Kidney epithelial cell (primary cell): Measurements from ENCODE around the gene LMBR1. TPM values are rescaled to one million over a fixed set of nuclear protein-coding genes. Genes with fewer than 3 reads are reported as not detected.

ENCODE experiments used
- DNase-seq: peaks from one replicate; pipeline ENCODE4 v3.0.0-alpha.2; 2010; ENCODE audit warnings: low read depth
- H3K27me3 ChIP-seq: 2 replicates; pipeline ENCODE4 v1.6.0; 2011; ENCODE audit warnings: low read length; ENCODE audit not compliant: control insufficient read depth, insufficient read depth
- H3K36me3 ChIP-seq: 2 replicates; pipeline ENCODE4 v1.5.1; 2011; ENCODE audit warnings: low read length; ENCODE audit not compliant: control insufficient read depth, insufficient read depth
- H3K4me3 ChIP-seq: 2 replicates; pipeline ENCODE4 v1.5.1; 2011; ENCODE audit warnings: low read depth, mild to moderate bottlenecking, control low read depth, low read length
- total RNA-seq: library from RNA; depleted of rRNA; stranded (reverse); fragments of >200 nt; gene quantifications from 2 replicates; pipeline ENCODE4 v1.2.3, GENCODE V29; 2015
- TF ChIP-seq, protein P1 (sequence below): IDR thresholded peaks from 2 replicates; pipeline ENCODE4 v1.5.1; 2011; ENCODE audit warnings: mild to moderate bottlenecking, moderate library complexity, low read length, control low read depth, inconsistent platforms; ENCODE audit not compliant: insufficient read depth, poor library complexity, severe bottlenecking

The LMBR1 gene
- total RNA-seq, 1 donor from 2014 or later = 47.3 TPM

DNA sequence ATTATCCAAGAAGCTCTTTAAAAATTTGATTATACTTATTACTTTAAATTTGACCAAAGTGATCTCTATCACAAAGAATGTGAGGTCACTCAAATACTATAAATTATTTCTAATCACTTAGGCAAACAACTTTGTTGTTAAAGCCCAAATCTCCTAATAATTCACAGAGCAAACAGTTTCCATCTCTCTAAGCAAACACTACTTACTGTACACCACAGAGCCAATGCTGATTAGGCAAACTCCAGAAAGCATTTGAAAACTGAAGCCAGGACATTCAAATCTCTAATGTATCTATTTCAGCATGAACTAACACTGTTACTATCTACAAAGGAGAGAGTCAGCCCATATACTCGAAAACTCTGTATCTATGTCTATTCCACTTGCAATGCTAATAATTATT is 145.3 kb downstream of the LMBR1 start:
- H3K27me3 ChIP-seq = no peaks in the 10 kb centered on the region
- TF ChIP-seq, protein P1, sequence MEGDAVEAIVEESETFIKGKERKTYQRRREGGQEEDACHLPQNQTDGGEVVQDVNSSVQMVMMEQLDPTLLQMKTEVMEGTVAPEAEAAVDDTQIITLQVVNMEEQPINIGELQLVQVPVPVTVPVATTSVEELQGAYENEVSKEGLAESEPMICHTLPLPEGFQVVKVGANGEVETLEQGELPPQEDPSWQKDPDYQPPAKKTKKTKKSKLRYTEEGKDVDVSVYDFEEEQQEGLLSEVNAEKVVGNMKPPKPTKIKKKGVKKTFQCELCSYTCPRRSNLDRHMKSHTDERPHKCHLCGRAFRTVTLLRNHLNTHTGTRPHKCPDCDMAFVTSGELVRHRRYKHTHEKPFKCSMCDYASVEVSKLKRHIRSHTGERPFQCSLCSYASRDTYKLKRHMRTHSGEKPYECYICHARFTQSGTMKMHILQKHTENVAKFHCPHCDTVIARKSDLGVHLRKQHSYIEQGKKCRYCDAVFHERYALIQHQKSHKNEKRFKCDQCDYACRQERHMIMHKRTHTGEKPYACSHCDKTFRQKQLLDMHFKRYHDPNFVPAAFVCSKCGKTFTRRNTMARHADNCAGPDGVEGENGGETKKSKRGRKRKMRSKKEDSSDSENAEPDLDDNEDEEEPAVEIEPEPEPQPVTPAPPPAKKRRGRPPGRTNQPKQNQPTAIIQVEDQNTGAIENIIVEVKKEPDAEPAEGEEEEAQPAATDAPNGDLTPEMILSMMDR = no peak
- no peak for DNase-seq

DNA sequence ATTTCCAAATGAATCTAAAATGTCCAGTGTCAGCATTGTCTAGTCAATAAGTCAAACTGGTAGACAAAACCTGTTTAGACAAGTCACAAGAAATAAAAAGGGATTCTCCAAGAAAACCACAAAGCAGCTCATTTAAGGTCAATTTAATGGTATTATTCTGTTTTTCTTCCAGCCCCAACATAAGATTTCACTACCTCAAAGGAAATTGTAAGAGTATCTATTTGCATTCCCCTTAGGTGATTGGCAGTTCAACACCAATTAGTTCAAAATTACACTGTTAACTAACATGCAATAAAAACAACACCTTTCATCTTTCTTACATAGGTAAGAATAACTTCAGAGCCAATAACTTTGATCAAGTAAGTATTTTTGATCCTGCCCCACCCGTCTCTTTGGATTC is 146.1 kb downstream of the LMBR1 start:
- TF ChIP-seq, protein P1 = no peak
- Histone ChIP-seq H3K4me3 (no peak overlapping the region), H3K27me3 (no peaks in the 10 kb centered on the region), H3K36me3 (no peaks in the 10 kb centered on the region)
- DNase-seq = no peak

More for the DNA sequence above, 145.3 kb downstream of the LMBR1 start:
- Histone ChIP-seq H3K4me3 (no peak overlapping the region), H3K36me3 (no peaks in the 10 kb centered on the region)

DNA sequence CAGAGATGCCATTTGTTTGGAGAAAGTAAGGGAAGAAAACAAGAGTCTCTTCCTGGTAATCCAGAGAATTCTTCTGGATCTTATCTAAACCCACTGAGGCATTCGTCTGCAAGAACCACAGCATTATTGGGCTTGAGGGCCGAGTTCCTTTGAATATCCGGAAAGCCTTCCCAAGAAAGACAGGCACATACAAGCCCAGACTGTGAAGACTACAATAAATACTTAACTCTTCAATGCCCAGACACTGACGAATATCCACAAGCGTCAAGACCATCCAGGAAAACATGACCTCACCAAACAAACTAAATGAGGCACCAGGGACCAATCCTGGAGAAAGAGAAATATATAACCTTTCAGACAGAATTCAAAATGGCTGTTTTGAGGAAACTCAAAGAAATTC is 153.4 kb downstream of the LMBR1 start:
- H3K36me3 ChIP-seq = no peaks in the 10 kb centered on the region
- TF ChIP-seq, protein P1 = no peak
- DNase-seq = no peak
- H3K4me3 ChIP-seq = no peak overlapping the region
- no peaks in the 10 kb centered on the region for H3K27me3 ChIP-seq

DNA sequence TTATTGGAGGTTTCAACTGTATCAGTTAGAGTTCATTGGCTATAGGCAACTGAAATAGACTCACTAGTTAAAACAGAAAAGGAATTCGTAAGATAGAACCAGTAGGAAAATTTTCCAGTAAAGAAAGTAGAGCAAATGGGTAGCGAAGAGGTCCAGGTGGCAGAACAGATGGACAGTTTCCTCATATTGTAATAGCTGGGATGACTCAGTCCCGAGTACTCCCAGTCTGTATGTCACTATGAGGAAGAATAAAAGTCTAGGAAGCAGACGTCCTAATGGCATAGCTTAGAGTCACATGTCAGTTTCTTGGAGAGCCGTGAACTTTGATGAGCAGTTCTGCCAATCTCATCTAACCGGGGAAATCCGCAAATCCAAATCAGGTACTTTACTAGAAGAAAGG is 157.1 kb downstream of the LMBR1 start:
- TF ChIP-seq, protein P1 = no peak
- Histone ChIP-seq H3K27me3 (no peaks in the 10 kb centered on the region), H3K36me3 (no peaks in the 10 kb centered on the region), H3K4me3 (no peak overlapping the region)
- no peak for DNase-seq

DNA sequence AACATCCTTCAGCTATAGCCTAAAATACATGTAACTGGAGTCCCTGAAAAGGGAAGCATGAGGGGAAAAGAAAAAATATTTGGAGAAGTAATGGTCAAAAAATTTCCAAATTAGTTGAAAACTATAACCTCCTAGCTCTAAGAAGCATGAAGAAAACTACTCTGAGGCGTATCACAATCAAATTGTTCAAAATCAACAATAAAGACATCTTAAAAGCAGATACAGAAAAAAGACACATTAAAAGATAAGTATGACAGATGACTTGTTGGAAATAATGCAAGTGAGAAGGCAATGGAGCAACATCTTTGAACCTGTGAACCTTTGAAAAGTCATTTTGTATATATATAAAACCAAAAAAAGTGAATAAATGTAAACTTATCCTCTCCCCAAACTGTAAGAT is 159.3 kb downstream of the LMBR1 start:
- H3K4me3 ChIP-seq = no peak overlapping the region
- TF ChIP-seq, protein P1 = no peak
- no peaks in the 10 kb centered on the region for H3K27me3 ChIP-seq
- DNase-seq = no peak
- H3K36me3 ChIP-seq = no peaks in the 10 kb centered on the region

DNA sequence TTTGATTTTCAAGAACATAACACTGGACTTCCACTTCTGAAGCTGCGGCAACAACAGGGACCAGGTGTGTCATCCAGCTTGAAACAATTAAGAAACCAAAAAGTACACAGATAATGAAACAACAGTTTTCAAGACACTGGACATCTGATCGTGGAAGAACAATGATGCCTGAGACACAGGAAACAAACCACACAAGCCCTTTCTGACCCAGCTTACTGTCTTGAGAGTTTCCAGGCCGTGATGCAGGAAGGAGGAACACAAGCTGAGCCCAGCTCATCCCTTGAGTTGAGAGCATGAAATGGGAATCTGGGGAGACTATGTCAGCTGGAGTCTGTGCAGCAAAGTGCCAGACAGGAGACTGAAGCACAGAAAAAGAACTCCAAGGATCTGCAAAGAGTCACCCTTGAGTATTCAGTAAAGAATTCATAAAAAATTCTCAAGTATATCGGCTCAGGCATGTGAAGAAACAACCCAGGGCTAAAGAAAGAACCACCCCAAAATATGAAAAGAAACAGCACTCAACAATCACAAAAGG is 160.8 kb downstream of the LMBR1 start:
- DNase-seq = no peak
- no peak overlapping the region for H3K4me3 ChIP-seq
- TF ChIP-seq, protein P1 = no peak
- no peaks in the 10 kb centered on the region for H3K36me3 ChIP-seq
- H3K27me3 ChIP-seq = no peaks in the 10 kb centered on the region
